ENCODE data around the gene RGL3.
A peak's percentile ranks its signal among the peaks of the same experiment; 100 is the strongest.
"Not testable (repeated sequence)": the region's sequence is repeated elsewhere in the genome, so short reads cannot be mapped to it uniquely, and the experiment has no call there.

RGL3 gene

DNA sequence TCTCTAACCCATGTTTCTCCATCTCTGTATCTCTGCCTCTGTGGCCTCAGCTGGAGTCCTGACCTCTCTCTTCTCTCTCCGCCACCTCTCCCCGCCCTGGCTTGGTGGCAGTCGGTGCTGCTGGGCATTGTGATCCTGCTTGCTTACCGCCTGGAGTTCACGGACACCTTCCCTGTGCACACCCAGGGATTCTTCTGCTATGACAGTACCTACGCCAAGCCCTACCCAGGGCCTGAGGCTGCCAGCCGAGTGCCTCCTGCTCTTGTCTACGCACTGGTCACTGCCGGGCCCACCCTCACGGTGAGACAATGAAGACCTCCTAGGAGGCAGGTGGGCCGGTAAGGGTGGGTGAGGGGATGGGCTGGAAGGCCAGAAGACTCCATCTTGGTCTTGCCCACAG is 59.7 kb downstream of the RGL3 start:
- TF ChIP-seq, protein P1, sequence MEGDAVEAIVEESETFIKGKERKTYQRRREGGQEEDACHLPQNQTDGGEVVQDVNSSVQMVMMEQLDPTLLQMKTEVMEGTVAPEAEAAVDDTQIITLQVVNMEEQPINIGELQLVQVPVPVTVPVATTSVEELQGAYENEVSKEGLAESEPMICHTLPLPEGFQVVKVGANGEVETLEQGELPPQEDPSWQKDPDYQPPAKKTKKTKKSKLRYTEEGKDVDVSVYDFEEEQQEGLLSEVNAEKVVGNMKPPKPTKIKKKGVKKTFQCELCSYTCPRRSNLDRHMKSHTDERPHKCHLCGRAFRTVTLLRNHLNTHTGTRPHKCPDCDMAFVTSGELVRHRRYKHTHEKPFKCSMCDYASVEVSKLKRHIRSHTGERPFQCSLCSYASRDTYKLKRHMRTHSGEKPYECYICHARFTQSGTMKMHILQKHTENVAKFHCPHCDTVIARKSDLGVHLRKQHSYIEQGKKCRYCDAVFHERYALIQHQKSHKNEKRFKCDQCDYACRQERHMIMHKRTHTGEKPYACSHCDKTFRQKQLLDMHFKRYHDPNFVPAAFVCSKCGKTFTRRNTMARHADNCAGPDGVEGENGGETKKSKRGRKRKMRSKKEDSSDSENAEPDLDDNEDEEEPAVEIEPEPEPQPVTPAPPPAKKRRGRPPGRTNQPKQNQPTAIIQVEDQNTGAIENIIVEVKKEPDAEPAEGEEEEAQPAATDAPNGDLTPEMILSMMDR (IDR thresholded peaks at IDR 0.05; ENCODE audit: low read depth, low read length) = no peak
- no peak for DNase-seq (ENCODE audit: extremely low read depth, low read depth)

DNA sequence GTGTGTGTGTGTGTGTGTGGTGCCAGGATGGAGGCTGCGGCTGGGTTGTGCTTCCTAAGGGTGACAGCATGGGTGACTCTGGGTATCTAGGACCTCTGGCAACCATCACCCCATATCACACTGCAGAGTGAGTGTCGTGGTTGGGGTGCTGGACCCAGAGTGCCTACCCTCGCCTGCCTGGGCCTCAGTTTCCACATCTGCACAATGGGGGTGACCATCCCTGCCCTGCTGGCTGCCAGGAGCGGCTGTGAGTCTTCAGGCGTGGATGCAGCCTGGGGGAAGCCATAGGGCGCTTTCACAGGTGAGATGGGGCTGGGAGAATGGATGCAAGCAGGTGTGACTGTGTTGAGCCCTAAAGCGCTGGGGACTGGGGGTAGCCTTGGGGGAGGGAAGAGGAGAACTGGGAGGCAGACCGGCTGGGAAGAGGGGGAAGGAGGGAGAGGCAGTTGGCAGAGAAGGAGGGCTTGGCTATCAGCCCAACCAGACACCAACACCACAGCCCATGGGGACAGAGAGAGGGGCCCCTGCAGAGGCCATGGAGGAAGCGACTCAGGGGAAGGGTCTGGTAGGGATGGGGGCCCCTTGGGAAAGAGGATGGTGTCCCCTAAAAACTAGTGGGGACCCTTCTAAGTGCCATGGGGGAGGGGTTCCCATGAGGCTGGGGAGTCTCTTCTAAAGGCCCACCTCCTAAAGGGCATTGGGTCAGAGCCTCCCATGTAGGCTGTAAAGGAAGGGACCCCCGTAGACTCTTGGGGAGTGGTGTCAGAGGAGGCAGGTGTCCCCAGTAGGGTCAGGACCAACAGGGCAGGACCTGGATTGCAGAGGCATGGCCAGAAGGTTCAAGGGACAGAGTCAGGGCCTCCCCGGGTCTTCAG is 62.2 kb downstream of the RGL3 start:
- TF ChIP-seq, protein P1 (IDR thresholded peaks at IDR 0.05; ENCODE audit: low read depth, low read length) = no peak
- no peak for DNase-seq (ENCODE audit: extremely low read depth, low read depth)

DNA sequence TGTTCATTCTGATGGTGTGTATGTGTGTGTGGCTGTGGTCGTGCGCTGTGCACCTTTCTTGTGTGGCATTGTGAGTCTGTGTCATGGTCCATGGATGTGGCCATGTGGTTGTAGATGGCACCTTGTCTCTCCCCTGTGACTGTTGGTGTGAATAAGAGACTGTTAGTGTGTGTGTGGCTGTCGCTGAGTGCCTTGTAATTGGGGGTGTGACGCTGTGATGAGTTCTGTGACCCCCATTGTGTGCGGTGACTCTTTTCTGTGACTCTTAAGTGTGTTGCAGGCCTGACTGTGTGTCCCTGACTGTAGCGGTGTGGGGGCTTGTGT is 63.1 kb downstream of the RGL3 start:
- DNase-seq (ENCODE audit: extremely low read depth, low read depth) = no peak
- TF ChIP-seq, protein P1 (IDR thresholded peaks at IDR 0.05; ENCODE audit: low read depth, low read length) = no peak

DNA sequence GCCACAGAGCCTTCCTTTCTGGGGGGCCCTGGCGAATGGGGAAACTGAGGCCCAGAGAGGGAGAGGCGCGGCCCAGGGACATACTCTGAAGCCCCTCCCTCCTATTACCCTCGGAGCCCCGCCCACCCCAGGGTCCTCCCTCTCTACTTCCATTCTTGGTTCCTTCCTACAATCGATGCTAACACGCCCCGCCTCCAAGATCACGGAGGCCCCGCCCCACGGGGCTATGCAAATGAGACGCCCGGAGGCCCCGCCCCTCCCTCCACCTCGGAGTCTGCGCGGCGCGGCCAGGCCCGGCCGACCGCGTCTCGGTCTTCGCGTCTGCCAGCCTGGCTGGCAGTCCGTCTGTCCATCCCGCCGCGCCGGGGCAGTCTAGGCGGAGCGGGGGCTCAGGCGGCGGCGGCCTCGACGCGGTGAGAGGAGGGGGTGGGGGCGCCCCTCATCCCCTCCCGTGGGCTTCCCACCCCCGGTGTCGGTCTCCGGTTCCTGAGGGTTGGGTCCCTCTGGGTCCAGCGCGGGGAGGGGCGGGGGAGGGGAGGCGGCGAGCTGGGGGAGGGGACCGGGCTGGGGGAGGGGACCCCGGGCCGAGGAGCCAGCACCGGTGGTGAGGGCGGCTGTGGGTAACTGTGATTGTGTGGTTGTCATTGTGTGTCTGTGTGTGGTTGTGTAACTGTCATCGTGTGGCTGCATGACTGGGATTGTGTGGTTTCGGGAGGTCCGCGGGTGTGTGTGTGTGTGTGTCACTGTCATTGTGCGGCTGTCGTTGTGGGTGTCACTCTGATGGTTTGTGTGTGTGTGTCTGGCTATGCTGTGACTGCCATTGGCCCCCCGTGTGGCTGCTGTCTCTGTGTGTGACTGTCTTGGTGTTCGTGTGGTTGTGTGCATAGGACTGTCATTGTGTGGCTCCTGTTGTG is 63.7 kb downstream of the RGL3 start, which contains the start of gene PLPPR2:
PLPPR2 (plus strand) TSS at position 273 of the 914 bp plus-strand sequence. CDS start 2,242 bp downstream, outside the sequence.
- TF ChIP-seq, protein P1 (IDR thresholded peaks at IDR 0.05; ENCODE audit: low read depth, low read length) = no peak
- DNase-seq (ENCODE audit: extremely low read depth, low read depth) = peak; percentile 63

DNA sequence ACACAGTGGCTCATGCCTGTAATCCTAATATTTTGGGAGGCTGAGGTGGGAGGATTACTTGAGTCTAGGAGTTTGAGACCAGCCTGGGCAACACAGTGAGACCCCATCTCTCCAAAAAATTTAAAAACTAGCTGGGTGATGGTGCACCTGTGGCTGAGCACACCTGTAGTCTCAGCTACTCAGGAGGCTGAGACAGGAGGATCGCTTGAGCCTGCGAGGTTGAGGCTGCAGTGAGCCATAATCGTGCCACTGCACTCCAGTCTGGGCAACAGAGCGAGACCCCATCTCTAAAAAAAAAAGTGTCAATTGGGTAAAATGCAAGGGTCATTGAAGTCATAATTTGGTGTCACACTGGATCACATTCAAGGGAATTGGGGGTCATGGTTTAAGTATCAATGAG is 65.0 kb downstream of the RGL3 start:
- DNase-seq (ENCODE audit: extremely low read depth, low read depth) = not testable (repeated sequence)

DNA sequence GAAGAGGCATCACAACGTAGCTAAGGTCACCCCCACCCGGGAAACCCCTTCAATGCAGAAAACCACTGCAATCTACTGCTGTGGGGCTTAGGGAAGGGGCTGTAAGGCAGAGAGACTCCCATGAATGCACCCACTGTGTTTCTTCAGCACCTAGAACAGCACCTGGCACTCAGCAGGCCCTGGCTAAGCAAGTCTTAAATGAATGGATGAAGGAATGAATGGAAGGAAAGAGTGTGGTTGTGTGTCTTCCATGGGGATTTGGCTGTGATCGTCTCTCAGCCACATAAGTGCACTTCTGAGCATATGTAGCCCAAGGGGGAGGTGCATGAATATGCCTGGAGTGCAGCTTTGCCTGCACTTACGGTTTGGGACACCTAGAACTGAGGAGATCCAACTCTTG is 69.9 kb downstream of the RGL3 start:
- TF ChIP-seq, protein P1 (IDR thresholded peaks at IDR 0.05; ENCODE audit: low read depth, low read length) = no peak
- DNase-seq (ENCODE audit: extremely low read depth, low read depth) = no peak

DNA sequence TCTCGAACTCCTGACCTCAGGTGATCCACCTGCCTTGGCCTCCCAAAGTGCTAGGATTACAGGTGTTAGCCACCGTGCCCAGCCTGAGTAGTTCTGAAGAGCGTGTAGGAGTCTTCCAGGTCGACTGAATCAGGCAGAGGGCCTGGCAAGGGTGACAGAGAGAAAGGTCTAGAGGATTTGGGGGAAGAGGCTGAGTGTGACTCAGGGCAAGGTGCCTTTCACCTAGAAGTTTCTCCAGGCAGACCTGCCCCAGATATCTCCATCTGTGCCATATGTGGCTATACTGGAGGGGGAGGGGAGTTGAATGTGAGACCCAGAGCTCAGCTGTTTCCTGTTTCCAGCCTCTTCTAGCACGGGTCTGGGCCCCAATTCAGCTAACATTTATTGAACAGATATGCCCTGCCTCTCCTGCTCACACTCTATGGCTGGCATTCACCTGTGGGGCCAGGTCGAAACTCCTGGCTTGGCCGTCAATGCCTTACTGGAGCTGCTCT is 71.5 kb downstream of the RGL3 start:
- no peak for DNase-seq (ENCODE audit: extremely low read depth, low read depth)
- TF ChIP-seq, protein P1 (IDR thresholded peaks at IDR 0.05; ENCODE audit: low read depth, low read length) = no peak
